Right lobe of liver (tissue), 6 donors: ENCODE results near the gene PLCB1. TPM values are rescaled to one million over a fixed set of nuclear protein-coding genes. Genes with fewer than 3 reads are reported as not detected.

ENCODE experiments used
- ATAC-seq, 4 donors: fragments of 200-7000 bp; cut with Tn5 transposase; one replicate each; pipeline ENCODE4 v1.9.1; 2020; ENCODE audit warnings: mild to moderate bottlenecking in 4 of 4, moderate library complexity in 4 of 4
- DNase-seq, 3 donors: peaks; one replicate each; pipeline ENCODE4 v3.0.0-alpha.2; 2020
- H3K27ac ChIP-seq, 3 donors: fragments of 200-600 bp; one replicate each; pipeline ENCODE4 v1.8.0; 2022
- H3K27me3 ChIP-seq, 2 donors: fragments of 200-600 bp; one replicate each; pipeline ENCODE4 v1.8.0; 2022
- H3K36me3 ChIP-seq, 4 donors: fragments of 200-600 bp; sonication (generic) in 1 of 4; one replicate each; pipeline versions ENCODE4 v1.5.1 to v1.8.0; 2017 to 2022; ENCODE audit warnings: control low read depth in 1 of 4
- H3K4me1 ChIP-seq, 4 donors: fragments of 200-600 bp; sonication (generic) in 1 of 4; one replicate each; pipeline versions ENCODE4 v1.5.1 to v1.8.0; 2017 to 2022; ENCODE audit warnings: control low read depth in 1 of 4
- H3K4me3 ChIP-seq, 3 donors: fragments of 200-600 bp; one replicate each; pipeline ENCODE4 v1.8.0; 2022
- H3K9me3 ChIP-seq, 4 donors: fragments of 200-600 bp; sonication (generic) in 1 of 4; one replicate each; pipeline versions ENCODE4 v1.5.1 to v1.8.0; 2017 to 2022; ENCODE audit warnings: control low read depth in 1 of 4
- POLR2A ChIP-seq: fragments of 450-650 bp; IDR thresholded peaks from one replicate; pipeline ENCODE4 v1.6.1; 2017; ENCODE audit warnings: antibody characterized with exemption, mild to moderate bottlenecking
- whole genome bisulfite sequencing: methylation state at CpG from one replicate; pipeline ENCODE4 v1.1.6; 2018; ENCODE audit warnings: low coverage, low lambda C conversion rate; ENCODE audit not compliant: insufficient coverage; ENCODE audit errors: missing lambda C conversion rate; 5-methylcytosine and 5-hydroxymethylcytosine counted together
- intact Hi-C, 2 donors: fragments of 100-400 bp; cut with DNase I; formaldehyde crosslinking; loops; one replicate each; pipeline versions ENCODE4 v1.11.2 to v1.14.1; 2022
- total RNA-seq, 6 experiments: library from RNA; depleted of rRNA in 2 of 6; stranded (reverse); fragments of >200 nt in 2 of 6; fragmentation: NEBNext Ultra II Directional in 3 of 6; extraction: Animal tissue kit (Norgen Biotek cat#: 25700) in 3 of 6; gene quantifications; one replicate each; pipeline versions ENCODE4 v1.1.0 to v1.2.4, GENCODE V29; 2016 to 2023
- TF ChIP-seq, protein P1 (sequence below), 4 donors: fragments of 200-600 bp in 3 of 4; fragments of 450-650 bp in 1 of 4; IDR thresholded peaks; one replicate each; pipeline versions ENCODE4 v1.5.1 to v1.8.0; 2016 to 2022; ENCODE audit warnings: antibody characterized with exemption in 4 of 4, mild to moderate bottlenecking in 2 of 4
- donor health status: DM: no; HTN: yes; CAD: no.
- donor health status: DM: no; HTN: no; CAD: no.
- donor health status: DM: no; HTN: no; CAD: no.
- donor health status: DM: no; HTN: yes; CAD: no.
- donor health status: DM: no; HTN: yes; CAD: no.

PLCB1 gene
- total RNA-seq, 6 experiments from 2014 or later = 5.0 to 9.9 (median 5.7) TPM

DNA sequence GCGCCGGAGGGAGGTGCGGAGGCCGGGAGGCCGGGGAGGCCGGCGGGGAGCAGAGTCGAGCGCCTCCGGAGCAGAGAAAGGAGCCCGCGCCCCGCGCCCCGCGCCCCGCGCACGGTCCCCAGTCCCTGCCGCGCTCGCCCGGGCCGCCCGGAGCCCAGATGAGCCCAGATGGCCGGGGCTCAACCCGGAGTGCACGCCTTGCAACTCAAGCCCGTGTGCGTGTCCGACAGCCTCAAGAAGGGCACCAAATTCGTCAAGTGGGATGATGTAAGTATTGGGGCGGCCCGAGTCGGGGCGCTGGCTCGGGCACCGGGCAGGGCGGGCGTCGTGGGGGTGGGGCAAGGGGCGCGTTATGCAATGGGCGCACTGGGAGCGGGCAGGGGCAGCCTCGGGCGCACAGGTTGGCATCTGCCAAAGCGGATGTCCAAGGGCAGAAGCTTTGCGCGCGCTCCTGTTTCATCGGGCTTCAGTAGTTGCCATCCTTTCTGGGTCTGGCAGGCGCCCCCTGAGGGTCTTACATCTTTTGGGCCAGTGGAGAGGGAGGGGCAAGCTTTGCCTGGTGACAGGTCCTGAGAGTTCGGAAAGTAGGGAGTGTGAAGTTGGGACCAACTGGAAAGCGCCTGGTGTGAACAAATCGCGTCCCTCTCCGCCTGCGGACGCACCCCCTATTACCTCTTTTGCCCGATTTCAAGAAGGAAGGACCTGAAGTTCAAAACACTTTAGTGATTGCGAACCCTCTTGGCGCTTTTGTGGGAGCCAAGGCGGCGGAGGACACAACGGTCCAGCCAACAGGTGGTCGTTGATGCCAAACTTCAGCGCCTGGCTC is 631 bp downstream of the PLCB1 start:
- H3K9me3 ChIP-seq = no peaks in the 10 kb centered on the region
- DNase-seq (peak; percentile 59 to 83 (median 70)), ATAC-seq (peak; percentile 45 to 74 (median 66))
- H3K36me3 ChIP-seq = no peaks in the 10 kb centered on the region
- peak overlapping the region; percentile 64 to 94 (median 69) for H3K4me3 ChIP-seq
- WGBS = 3% methylated on average over 20 of the region's 68 CpGs
- TF ChIP-seq, protein P1, sequence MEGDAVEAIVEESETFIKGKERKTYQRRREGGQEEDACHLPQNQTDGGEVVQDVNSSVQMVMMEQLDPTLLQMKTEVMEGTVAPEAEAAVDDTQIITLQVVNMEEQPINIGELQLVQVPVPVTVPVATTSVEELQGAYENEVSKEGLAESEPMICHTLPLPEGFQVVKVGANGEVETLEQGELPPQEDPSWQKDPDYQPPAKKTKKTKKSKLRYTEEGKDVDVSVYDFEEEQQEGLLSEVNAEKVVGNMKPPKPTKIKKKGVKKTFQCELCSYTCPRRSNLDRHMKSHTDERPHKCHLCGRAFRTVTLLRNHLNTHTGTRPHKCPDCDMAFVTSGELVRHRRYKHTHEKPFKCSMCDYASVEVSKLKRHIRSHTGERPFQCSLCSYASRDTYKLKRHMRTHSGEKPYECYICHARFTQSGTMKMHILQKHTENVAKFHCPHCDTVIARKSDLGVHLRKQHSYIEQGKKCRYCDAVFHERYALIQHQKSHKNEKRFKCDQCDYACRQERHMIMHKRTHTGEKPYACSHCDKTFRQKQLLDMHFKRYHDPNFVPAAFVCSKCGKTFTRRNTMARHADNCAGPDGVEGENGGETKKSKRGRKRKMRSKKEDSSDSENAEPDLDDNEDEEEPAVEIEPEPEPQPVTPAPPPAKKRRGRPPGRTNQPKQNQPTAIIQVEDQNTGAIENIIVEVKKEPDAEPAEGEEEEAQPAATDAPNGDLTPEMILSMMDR (IDR thresholded peaks at IDR 0.05) = no peak
- TF ChIP-seq POLR2A = no peak
- H3K4me1 ChIP-seq = no peaks in the 10 kb centered on the region
- intact Hi-C loops = loop anchor here (5.0 to 10.0 kb wide), 2 partner anchors 172 to 255 kb away; no protein-coding TSS in a partner anchor
- no peaks in the 10 kb centered on the region for H3K27me3 ChIP-seq
- peak overlapping the region; percentile 73 to 90 (median 75) for H3K27ac ChIP-seq

DNA sequence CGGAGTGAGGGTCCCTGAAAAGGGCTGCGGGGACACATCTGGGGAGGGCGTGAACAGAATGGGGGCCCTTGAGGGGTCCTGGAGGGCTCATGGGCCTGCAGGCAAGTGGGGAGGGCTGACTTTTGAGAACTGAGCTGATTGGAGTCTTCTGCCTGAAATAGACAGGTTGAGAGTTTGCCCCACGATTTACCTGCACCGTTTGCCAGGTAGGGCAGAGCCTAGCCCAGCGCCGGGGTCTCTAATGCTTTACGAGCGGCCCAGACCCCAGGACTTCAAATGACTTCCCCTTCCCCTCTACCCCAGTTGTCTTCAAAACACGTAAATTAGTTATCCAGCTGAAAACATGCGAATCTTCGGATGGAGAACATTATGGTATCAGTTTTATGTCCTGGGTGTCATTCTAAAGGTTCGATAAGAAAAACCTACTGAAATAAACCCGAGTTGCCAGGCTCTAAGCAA is 1.3 kb downstream of the PLCB1 start:
- intact Hi-C loops = loop anchor here (5.0 to 10.0 kb wide), 2 partner anchors 171 to 254 kb away; no protein-coding TSS in a partner anchor
- H3K27ac ChIP-seq = peak overlapping the region in 1 of 3 donors; percentile 90
- TF ChIP-seq, protein P1 (IDR thresholded peaks at IDR 0.05) = no peak
- no peak for TF ChIP-seq POLR2A
- no peak for ATAC-seq
- H3K36me3 ChIP-seq = no peaks in the 10 kb centered on the region
- no peak for DNase-seq
- WGBS = 26% methylated on average over 14 of the region's 14 CpGs
- no peaks in the 10 kb centered on the region for H3K4me1 ChIP-seq
- no peaks in the 10 kb centered on the region for H3K9me3 ChIP-seq
- H3K27me3 ChIP-seq = no peaks in the 10 kb centered on the region
- H3K4me3 ChIP-seq = peak overlapping the region; percentile 64 to 94 (median 69)

DNA sequence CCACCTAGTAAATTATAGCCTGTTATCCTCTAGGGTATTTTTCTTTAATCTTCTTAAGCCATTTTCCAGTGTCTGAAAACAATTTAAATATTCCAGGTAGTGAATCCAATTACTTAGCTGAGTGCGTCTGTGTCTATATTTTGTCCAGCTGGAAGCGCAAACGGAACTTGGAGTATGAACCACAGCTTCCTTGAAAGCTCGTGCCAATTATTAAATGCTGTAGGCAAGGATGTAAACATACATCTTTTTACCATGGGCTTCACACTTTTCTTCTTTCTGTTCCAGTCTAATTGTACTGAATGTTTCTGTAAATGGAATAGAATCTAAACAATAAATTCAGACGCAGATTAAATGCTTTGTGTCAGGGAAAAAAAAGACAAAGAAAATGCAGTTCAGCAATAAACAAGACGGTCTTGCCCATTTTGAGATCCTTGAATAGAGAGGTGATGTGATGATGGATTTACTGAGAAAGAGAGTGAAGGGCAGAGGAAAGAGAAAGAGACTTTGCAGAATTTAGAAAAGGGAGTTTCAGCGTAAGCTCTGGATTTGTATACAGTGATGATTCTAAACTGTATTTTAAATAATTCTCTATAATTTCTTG is 1.9 kb downstream of the PLCB1 start:
- H3K27me3 ChIP-seq = no peaks in the 10 kb centered on the region
- no peak for DNase-seq
- H3K4me1 ChIP-seq = no peaks in the 10 kb centered on the region
- TF ChIP-seq POLR2A = no peak
- TF ChIP-seq, protein P1 (IDR thresholded peaks at IDR 0.05) = no peak
- no peak for ATAC-seq
- WGBS = 42% methylated on average over 7 of the region's 7 CpGs
- peak overlapping the region in 2 of 3 donors; percentile 69 to 94 for H3K4me3 ChIP-seq
- no peaks in the 10 kb centered on the region for H3K36me3 ChIP-seq
- no peak overlapping the region for H3K27ac ChIP-seq
- H3K9me3 ChIP-seq = no peaks in the 10 kb centered on the region
- intact Hi-C loops = loop anchor here (5.0 to 10.0 kb wide), 2 partner anchors 171 to 253 kb away; no protein-coding TSS in a partner anchor

- H3K4me1 ChIP-seq = peaks cover 0 to 11% (median 4%) of the 10 kb centered on the region in 4 donors
- intact Hi-C loops = loop anchor here in 1 of 2 donors (10.0 kb wide), 1 partner anchor 165 kb away; no protein-coding TSS in a partner anchor
- TF ChIP-seq, protein P1 (IDR thresholded peaks at IDR 0.05) = no peak
- TF ChIP-seq POLR2A = no peak
- no peak overlapping the region for H3K27ac ChIP-seq
- H3K4me3 ChIP-seq = no peak overlapping the region
- no peaks in the 10 kb centered on the region for H3K9me3 ChIP-seq
- ATAC-seq (no peak), DNase-seq (no peak)
- H3K27me3 ChIP-seq = no peaks in the 10 kb centered on the region
- 45% methylated on average over 1 of the region's 2 CpGs for WGBS
- no peaks in the 10 kb centered on the region for H3K36me3 ChIP-seq
Measured at GRCh38 chr20:8139899-8140298, 7.8 kb downstream of the PLCB1 start.
